ENCODE results near the gene A1CF. TPM values are rescaled to one million over a fixed set of nuclear protein-coding genes. Genes with fewer than 3 reads are reported as not detected.

A1CF gene
- total RNA-seq, 1 experiment from 2014 or later, result not detected

DNA sequence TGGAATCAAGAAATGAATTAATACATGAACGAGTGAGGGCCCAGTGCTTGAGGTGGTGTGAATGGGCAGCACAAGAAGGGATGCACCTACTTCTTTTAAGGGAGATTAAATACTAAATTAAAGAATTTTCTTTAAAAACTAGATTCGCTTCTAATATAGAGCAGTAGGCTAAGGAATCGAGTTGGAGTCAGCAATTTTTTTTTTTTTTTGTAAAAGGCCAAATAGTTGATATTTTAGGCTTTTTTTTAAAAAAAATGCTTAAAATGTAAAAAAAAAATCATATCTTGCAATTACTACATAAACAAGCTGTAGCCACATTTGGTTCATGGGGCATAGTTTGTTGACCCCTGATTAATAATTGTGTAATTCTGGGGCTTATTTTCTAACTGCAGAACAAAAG is 31.9 kb downstream of the A1CF start:
- no peak for DNase-seq
- intact Hi-C loops (cut with micrococcal nuclease), result no loop called here
- TF ChIP-seq CTCF (conservative IDR thresholded peaks at IDR 0.05; ENCODE audit: low read depth, low read length) (no peak), EZH2 (IDR thresholded peaks at IDR 0.05; ENCODE audit: low read length, unreplicated experiment) (no peak), EZH2phosphoT487 (IDR thresholded peaks at IDR 0.05; ENCODE audit: borderline replicate concordance, low read length) (no peak)
- ATAC-seq, result no peak
- Histone ChIP-seq H3K36me3 (ENCODE audit: low read depth, low read length) (no peaks in the 10 kb centered on the region), H3K4me2 (ENCODE audit: low read length) (no peak overlapping the region), H3K4me1 (ENCODE audit: insufficient read depth, low read length) (peaks cover 12% of the 10 kb centered on the region), H3K79me2 (ENCODE audit: low read length) (no peaks in the 10 kb centered on the region), H3F3A (ENCODE audit: low read length, unreplicated experiment) (no peaks in the 10 kb centered on the region), H3K27me3 (ENCODE audit: low read length) (peaks cover 23% of the 10 kb centered on the region), H4K20me1 (ENCODE audit: low read length) (no peaks in the 10 kb centered on the region), H3K9ac (ENCODE audit: low read length) (no peak overlapping the region), H3K4me3 (ENCODE audit: low read length) (no peak overlapping the region), H3K27ac (ENCODE audit: low read length) (no peak overlapping the region), H3K9me2 (replicated peaks; ENCODE audit: low read length) (peaks cover 3% of the 10 kb centered on the region; the same call in 1 of the 2 replicates), H3K9me3 (ENCODE audit: low read length) (no peaks in the 10 kb centered on the region), H2AFZ (ENCODE audit: low read length) (no peak overlapping the region)
- BruUV-seq (replicated peaks), result no TSS peak
- CTCF ChIA-PET, result no interaction called here
- POLR2A ChIA-PET (ENCODE audit: unreplicated experiment), result interaction anchor here (0.7 kb wide), 1 partner anchor 22 kb away, joined by 3 read pairs; no protein-coding TSS in a partner anchor

DNA sequence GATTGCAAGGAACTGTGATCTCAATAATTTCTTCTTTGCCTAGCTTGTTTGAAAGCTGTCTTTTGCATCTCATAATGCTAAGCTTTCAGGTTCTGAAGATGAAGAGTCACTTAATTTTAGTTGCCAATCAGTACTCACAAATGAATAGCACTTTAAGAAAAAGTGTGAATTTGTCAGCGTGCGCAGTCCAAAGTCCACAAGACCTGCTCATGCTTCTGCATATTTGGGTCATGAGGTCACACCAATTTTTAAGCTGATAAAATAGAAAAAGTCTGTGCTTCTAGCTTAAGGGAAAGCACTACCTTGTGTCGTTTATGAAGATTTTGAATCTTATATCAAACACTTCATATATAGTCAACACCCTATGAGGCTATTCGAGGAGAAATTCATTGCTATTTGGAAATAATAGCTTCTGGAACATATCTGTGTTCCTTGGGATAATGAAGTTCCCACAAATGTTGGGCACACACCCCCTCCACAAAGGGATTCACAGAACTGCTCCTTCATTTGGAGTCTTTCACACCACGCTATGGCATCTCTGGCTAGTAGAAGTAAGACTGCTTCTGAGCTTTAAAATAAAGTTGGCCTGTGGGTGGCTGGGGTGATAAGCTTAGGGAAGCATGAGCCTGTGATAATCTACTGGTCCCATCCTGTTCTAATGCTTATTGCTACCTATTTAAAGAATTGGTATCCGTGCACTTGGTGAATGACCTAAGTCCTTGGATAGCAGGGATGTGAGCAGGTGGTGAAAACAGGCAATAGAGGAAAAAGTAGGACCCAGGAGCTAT is 33.3 kb downstream of the A1CF start:
- H3K4me1 ChIP-seq (ENCODE audit: insufficient read depth, low read length), result peaks cover 12% of the 10 kb centered on the region
- H3K27me3 ChIP-seq (ENCODE audit: low read length), result peaks cover 13% of the 10 kb centered on the region; the same call in 1 of the 2 replicates
- ChIA-PET CTCF (no interaction called here), POLR2A (ENCODE audit: unreplicated experiment) (interaction anchor here (0.5 to 0.6 kb wide), 2 partner anchors 23 to 53 kb away, joined by 3 read pairs; no protein-coding TSS in a partner anchor)
- H3K36me3 ChIP-seq (ENCODE audit: low read depth, low read length), result no peaks in the 10 kb centered on the region
- H3F3A ChIP-seq (ENCODE audit: low read length, unreplicated experiment), result no peaks in the 10 kb centered on the region
- no peaks in the 10 kb centered on the region for H4K20me1 ChIP-seq (ENCODE audit: low read length)
- H3K9me2 ChIP-seq (replicated peaks; ENCODE audit: low read length), result peaks cover 6% of the 10 kb centered on the region; the same call in 1 of the 2 replicates
- no peak for TF ChIP-seq EZH2 (IDR thresholded peaks at IDR 0.05; ENCODE audit: low read length, unreplicated experiment)
- no peak for TF ChIP-seq EZH2phosphoT487 (IDR thresholded peaks at IDR 0.05; ENCODE audit: borderline replicate concordance, low read length)
- no peak for TF ChIP-seq CTCF (conservative IDR thresholded peaks at IDR 0.05; ENCODE audit: low read depth, low read length)
- DNase-seq, result no peak
- H3K9ac ChIP-seq (ENCODE audit: low read length), result no peak overlapping the region
- H3K4me3 ChIP-seq (ENCODE audit: low read length), result no peak overlapping the region
- intact Hi-C loops (cut with micrococcal nuclease), result loop anchor here (2.0 kb wide), 1 partner anchor 65 kb away; no protein-coding TSS in a partner anchor
- H2AFZ ChIP-seq (ENCODE audit: low read length), result no peak overlapping the region
- no peak overlapping the region for H3K4me2 ChIP-seq (ENCODE audit: low read length)
- no peaks in the 10 kb centered on the region for H3K9me3 ChIP-seq (ENCODE audit: low read length)
- BruUV-seq (replicated peaks), result no TSS peak
- no peak overlapping the region for H3K27ac ChIP-seq (ENCODE audit: low read length)
- ATAC-seq, result no peak
- no peaks in the 10 kb centered on the region for H3K79me2 ChIP-seq (ENCODE audit: low read length)
